Activated naive CD4-positive, alpha-beta T cell (primary cell): ENCODE measurements around the gene CHCHD3.

ENCODE experiments used
- DNase-seq, 4 experiments: peaks; one replicate each; lab custom pipeline; 2025; lab: John Stamatoyannopoulos, UW

Gene CHCHD3

DNA sequence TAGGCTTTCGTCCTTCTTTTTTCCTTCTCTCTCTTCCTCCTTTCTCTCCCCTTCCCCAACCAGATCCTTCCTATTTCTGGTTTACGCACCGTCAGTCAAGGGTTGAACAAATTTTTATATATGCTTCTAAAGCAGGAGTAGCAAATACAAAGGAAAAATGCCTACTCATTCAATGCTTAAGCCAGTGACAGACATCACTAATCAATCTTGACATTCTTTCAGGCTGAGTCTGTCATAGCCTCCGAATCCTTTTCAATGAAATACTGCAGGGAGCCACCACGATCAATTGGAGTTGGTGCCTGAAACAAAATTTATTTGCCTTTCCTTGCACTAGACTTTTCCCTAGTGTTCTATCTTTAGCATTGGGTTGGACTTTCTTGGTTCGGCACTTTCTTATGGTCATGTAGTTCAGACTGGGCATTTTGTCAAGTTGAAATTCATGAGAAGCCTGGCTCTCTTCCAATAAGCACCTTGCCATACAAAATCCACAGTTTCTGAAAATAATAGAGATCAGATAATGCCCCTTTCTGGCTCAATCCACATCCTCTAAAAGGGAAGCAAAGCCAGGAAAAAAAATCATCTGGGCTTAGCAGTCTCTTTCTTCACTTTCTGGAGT is 266.1 kb downstream of the CHCHD3 start:
- DNase-seq, result no peak

- no peak for DNase-seq
Measured at GRCh38 chr7:132815130-132815529, 266.8 kb downstream of the CHCHD3 start.

DNA sequence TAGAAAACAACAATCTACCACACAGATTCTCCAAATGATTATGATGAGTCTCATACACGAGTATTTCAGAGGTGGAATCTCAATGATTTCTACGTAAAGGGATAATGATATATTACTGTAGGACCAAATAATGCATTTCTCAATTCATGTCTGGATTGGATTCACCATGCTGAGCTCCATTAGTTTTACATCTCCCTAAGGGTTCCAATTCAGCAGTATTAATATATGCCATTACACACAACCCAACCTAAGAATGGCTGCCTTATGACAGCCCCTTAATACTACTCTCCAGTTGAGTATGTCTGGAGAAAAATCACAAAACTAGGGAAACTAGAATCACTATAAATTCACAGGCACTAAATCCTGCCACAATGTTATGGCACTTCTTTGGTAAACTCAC is 271.3 kb downstream of the CHCHD3 start:
- DNase-seq, result no peak

DNA sequence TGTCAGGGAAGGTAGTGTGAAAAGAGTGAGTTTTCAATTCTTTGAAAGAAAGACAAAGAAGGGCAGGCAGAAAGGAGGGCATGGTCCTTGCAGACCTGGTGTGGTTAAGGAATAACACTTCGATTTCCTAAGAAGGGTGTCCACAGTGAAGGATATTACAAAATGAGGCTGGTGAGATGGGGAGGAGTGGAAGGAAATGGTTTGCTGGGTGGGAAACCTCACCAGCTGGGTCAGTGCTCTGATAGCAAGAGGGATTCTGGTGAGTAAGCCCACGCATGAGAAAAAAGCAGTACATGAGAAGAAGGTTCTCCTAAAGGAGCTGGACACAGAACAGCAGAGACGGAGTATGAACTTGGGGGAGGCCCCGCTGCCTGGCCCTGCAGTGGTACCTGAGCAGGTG is 275.1 kb downstream of the CHCHD3 start:
- DNase-seq, result no peak

DNA sequence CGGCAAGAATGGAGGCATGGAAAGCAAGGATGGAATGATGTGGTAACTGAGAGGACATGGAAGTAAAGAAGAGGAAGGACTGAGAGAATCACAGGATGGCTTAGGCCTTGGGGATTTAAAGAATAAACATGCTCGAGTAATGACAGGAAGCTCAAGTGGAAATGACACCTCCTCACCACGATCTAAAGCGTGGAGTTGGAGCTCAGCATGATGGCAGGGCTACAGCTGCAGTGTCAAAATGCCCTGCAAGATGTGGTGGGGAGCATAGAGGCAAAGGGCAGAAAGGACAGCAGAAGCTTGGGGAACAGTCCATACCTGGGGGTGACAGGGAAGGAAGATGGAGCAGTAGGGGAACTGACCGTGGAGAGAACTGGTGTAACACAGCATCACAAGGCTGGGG is 276.1 kb downstream of the CHCHD3 start:
- no peak for DNase-seq

GRCh38 chr7:132804849-132805485 is 276.9 kb downstream of the CHCHD3 start:
- DNase-seq, result no peak

GRCh38 chr7:132800522-132800921 is 281.4 kb downstream of the CHCHD3 start:
- no peak for DNase-seq

DNA sequence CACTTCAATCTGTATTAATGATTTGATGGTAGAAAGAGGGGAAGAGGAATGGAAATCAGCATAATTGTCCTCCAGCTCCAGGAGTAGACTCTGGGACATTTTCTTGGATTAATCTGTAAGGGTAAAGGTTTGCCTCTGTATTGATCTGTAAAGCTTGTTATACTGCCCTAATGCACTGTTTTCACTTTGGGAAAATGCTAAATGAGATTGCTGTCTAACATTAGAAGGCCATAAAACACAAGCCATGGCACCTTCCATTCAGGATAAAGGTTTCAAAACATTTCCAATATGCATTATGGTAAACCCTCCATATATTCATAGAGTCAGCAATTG is 282.8 kb downstream of the CHCHD3 start:
- no peak for DNase-seq

GRCh38 chr7:132797152-132797551 is 284.7 kb downstream of the CHCHD3 start:
- DNase-seq, result no peak

DNA sequence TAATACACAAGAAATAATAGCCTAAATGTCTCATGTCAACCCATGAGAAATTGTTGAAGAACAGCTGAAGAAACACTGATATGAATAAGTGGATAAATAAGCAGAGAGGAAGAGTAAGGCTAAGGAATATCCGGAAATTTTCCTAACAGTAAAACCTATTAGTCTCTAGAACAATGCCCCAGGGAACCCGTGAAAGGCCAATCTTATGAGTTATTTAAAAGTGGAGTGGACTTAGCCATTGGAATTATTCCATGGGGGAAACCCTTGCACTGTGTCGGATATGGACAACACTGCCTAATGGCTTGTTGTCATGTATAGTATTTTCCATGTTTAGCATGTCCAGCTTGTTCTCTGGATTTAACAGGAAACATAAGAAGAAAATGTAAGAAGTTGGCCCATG is 288.4 kb downstream of the CHCHD3 start:
- no peak for DNase-seq

DNA sequence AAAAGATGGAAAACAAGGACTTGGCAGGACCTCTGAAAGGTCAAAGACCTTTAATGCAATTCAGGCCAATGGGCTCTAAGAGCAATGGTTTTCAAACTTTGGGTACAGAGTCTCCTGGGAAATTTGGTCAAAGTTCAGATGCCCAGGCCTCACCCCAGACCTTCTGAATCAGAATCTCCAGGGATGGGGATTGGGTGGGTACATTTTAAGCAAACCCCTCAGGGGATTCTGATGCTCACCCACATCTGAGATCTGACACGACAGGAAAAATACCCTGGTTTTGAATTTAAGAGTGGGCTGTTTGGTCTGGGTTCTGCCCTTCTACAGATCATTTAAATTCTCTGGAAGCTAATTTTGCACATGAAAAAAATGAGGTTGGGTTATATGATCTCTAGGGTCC is 290.9 kb downstream of the CHCHD3 start:
- no peak for DNase-seq

DNA sequence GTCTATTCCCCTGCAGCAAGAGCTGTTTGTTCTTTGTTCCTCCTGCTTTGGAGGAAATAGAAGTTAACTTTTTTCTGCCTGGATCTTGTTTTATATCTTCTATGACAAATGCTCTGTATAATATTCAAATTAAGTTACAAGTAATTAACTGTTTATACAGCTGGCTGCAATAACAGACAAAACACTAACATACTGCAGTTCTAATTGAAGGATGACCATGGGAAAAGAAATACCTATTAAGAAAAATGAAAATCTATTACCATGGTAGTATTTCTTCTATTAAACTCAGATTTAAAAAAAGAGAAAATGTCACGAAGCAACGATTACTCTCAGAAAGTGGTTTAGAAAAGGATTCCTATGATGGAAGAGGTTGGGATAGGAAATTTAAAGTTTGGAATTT is 291.8 kb downstream of the CHCHD3 start:
- DNase-seq, result no peak

DNA sequence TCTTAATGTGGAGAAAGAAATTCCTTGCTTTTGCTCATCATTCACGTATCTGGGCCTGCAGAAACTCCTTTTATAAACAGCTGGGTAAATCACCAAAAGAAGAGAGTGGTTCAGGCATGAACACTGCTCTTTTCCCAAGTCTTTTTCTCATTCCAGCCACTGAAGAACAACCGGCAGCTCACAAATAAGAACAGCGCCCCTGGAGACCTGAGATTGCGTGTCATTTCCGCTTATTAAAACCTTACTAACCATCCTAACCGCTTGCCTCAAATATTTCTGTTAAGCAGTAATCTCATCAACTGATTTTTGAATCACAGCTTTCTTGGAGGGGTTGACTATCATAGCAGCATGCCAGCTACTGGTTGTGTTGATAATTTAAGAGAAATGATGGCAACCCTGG is 292.6 kb downstream of the CHCHD3 start:
- DNase-seq, result no peak

- no peak for DNase-seq
Measured at GRCh38 chr7:132785870-132786269, 296.0 kb downstream of the CHCHD3 start.

GRCh38 chr7:132784406-132784805 is 297.5 kb downstream of the CHCHD3 start:
- DNase-seq, result no peak

DNA sequence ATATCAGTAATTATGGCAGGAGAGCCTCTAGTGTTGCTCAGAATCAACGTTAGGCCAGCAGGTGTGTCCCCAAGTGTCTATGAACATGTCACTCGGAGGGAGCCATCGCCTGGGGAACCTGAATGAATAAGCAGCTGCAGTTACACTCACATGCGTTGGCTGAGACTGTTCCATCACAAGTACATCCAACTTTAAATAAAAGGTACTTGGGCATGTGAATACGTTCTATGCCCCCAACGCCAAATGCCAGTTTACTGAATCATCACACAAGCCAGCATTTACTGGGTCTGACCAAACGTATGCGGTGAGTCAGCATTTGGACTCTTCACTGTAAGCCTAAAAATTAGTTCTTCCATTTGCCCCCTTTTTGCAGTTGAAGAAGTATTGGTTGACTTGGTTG is 298.1 kb downstream of the CHCHD3 start:
- DNase-seq, result no peak

DNA sequence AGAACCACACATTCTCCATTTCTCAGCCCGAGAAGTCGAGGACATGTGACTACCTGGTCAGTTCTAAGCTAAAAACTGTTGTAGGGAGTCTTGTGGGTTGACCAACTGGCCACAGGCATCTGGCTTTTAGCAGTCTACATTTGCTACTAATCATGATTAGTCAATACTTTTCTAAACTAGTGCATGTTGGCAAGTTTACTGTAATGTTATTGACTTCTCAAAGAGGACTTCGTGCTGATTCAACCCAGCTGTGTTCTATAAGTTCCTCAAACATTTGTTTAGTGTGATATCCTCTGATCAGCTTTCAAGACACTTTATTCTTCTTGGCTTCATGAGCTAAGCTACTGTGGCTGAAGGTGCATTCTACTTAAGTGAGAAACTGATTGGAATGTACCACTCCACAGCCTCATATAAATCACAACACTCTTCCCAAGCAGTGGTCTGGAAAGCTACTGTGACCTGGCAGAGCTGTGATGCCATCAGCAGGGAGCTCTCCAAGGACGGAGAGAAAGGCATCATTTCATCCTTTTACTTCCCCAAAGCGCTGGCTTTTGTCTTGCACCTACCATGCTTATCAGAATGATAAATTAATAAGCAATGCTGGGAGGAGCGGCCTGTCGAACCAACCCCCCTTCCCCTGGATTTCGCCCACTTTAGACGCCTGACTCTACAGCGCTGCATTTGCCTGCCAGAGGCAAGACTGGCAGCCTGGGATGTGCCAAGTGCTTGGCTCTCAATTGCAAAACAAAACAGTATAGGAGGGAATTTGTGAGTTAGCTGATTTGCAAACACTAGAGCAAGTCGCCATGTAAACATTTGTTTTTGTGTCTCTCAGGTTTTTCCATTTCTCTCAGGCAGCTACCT is 298.9 kb downstream of the CHCHD3 start:
- no peak for DNase-seq

GRCh38 chr7:132780822-132781221 is 301.1 kb downstream of the CHCHD3 start:
- no peak for DNase-seq

DNA sequence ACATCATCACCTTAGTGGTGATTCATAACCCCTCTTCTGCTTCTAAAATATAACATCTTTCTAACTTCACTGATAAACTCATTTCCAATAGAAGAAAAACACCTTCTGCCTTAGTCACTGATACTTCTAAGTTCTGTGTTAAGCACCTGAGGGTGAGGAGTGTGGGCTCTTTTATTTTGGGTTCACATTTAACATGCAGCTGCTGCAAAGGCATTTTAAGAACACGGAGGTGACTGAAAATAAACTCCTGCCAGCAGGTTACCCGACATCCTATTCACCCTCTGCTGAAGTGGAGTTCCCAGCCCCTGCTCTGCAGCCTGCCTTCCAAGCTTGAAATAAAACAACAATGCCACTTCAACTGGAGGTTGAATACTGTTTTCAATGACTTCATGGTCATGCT is 302.7 kb downstream of the CHCHD3 start:
- no peak for DNase-seq

DNA sequence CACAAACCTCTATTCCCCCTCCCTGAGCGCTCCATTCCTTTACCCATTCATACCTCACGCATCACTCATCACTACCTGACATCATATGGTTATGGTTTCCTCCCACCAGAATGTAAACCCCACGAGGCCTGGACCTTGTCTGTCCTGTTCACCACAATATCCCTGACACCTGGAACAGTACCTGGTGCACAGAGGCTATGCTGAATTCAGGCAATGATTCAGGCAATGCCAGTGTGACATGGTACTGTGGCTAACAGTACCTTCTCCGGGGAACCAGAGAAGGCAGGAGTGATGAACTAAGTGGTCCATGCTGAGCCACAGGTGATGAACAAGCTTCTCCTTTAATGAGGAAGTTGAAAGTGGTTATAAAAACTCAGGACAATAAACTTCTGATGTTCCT is 303.1 kb downstream of the CHCHD3 start:
- DNase-seq, result no peak

- DNase-seq, result no peak
Measured at GRCh38 chr7:132777956-132778355, 303.9 kb downstream of the CHCHD3 start.

DNA sequence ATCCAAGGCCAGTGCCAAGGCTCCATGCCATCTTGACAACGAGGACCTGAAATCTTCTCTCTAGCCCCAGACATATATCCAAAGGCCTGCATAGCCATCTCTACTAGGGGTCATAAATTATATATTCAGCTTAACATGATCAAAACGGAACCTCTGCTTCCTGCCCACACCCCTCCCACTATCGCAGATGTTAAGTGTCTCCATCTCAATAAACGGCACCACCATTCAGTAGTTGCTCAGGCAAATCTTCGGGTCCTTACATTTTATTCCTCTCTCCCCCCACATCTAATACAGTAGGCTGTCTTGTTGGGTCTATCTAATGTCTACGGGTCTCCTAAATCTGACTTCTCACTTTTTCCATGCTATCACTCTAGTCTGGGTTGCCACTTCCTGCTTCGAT is 304.5 kb downstream of the CHCHD3 start:
- DNase-seq, result no peak

GRCh38 chr7:132776048-132776620 is 305.8 kb downstream of the CHCHD3 start:
- no peak for DNase-seq
